Endothelial cell of umbilical vein (primary cell): Measurements from ENCODE around the gene TGM1. TPM values are rescaled to one million over a fixed set of nuclear protein-coding genes. Genes with fewer than 3 reads are reported as not detected.

ENCODE experiments used
- BruUV-seq: library from RNA; stranded (reverse); fragments of 400-500 nt; replicated peaks from 2 replicates; lab custom pipeline; 2021; lab: Mats Ljungman, UMichigan
- CTCF ChIA-PET: fragments of 300-600, 350-600 bp; sonication (Branson Sonifier 250); formaldehyde crosslinking; loops from one replicate; lab custom pipeline; 2021; ENCODE audit warnings: antibody characterized with exemption, inconsistent platforms; lab: Charles Lee
- POLR2A ChIA-PET: fragments of 300-600, 350-600 bp; sonication (Branson Sonifier 250); formaldehyde crosslinking; loops from one replicate; lab custom pipeline; 2021; ENCODE audit warnings: antibody characterized with exemption, inconsistent platforms; lab: Charles Lee
- DNase-seq: peaks from one replicate; pipeline ENCODE4 v3.0.0-alpha.2; 2011; ENCODE audit warnings: low read depth, low spot score
- FAIRE-seq: peaks from 2 replicates; lab custom pipeline; 2011; peaks lifted over from hg19 to GRCh38; lab: Jason Lieb, UNC
- H2AFZ ChIP-seq: 2 replicates; pipeline ENCODE4 v1.6.0; 2012; ENCODE audit warnings: low read depth, low read length, control low read depth, inconsistent platforms
- H3K27ac ChIP-seq: 2 replicates; pipeline ENCODE4 v1.5.1; 2011; ENCODE audit warnings: low read depth, mild to moderate bottlenecking, control low read depth, low read length, moderate library complexity; ENCODE audit not compliant: insufficient read depth
- H3K27me3 ChIP-seq, 2 experiments: 2 replicates each; pipeline versions ENCODE4 v1.6.0 to v1.6.1; 2011; ENCODE audit warnings: low read length in 2 of 2, mixed read lengths in 1 of 2; ENCODE audit not compliant: control insufficient read depth in 2 of 2, insufficient read depth in 2 of 2
- H3K36me3 ChIP-seq, 2 experiments: 2 replicates in 1 of 2; 3 replicates in 1 of 2; pipeline ENCODE4 v1.5.1; 2011; ENCODE audit warnings: low read length in 2 of 2, mild to moderate bottlenecking in 1 of 2, moderate library complexity in 1 of 2; ENCODE audit not compliant: control insufficient read depth in 2 of 2, insufficient read depth in 2 of 2; ENCODE audit errors: extremely low read depth in 1 of 2
- H3K4me1 ChIP-seq: 3 replicates; pipeline ENCODE4 v1.5.1; 2011; ENCODE audit warnings: mild to moderate bottlenecking, low read length; ENCODE audit not compliant: control insufficient read depth, insufficient read depth; ENCODE audit errors: extremely low read depth
- H3K4me2 ChIP-seq: 2 replicates; pipeline ENCODE4 v1.6.1; 2011; ENCODE audit warnings: low read length, control low read depth, mixed read lengths; ENCODE audit not compliant: insufficient read depth
- H3K4me3 ChIP-seq, 3 experiments: fragments of 200-600 bp in 1 of 3; sonication (generic), shearing (Covaris generic) in 1 of 3; replicated peaks in 1 of 3; 2 replicates each; pipeline ENCODE4 v1.5.1; 2011 to 2016; ENCODE audit warnings: control low read depth in 3 of 3, low read length in 3 of 3, mild to moderate bottlenecking in 2 of 3, inconsistent platforms in 1 of 3, low read depth in 1 of 3, moderate library complexity in 1 of 3; ENCODE audit not compliant: insufficient read depth in 1 of 3
- H3K79me2 ChIP-seq: 2 replicates; pipeline ENCODE4 v1.6.0; 2012; ENCODE audit warnings: low read length, inconsistent platforms; ENCODE audit not compliant: control insufficient read depth, insufficient read depth
- H3K9ac ChIP-seq: replicated peaks from 2 replicates; pipeline ENCODE3; 2011; ENCODE audit warnings: low read length, control low read depth; ENCODE audit not compliant: insufficient read depth; ENCODE audit errors: extremely low read depth
- H3K9me1 ChIP-seq: replicated peaks from 3 replicates; pipeline ENCODE4 v1.6.0; 2011; ENCODE audit warnings: mild to moderate bottlenecking, low read length; ENCODE audit not compliant: control insufficient read depth, insufficient read depth; ENCODE audit errors: extremely low read depth
- H3K9me3 ChIP-seq: replicated peaks from 2 replicates; pipeline ENCODE4 v1.5.1; 2012; ENCODE audit warnings: low read length, inconsistent platforms; ENCODE audit not compliant: control insufficient read depth, insufficient read depth
- H4K20me1 ChIP-seq: replicated peaks from 2 replicates; pipeline ENCODE3; 2011; ENCODE audit warnings: mild to moderate bottlenecking, low read length; ENCODE audit not compliant: control insufficient read depth, insufficient read depth; ENCODE audit errors: extremely low read depth
- CTCF ChIP-seq, 2 donors: IDR thresholded peaks; 1 replicate in 1 of 2; 2 replicates in 1 of 2; pipeline ENCODE4 v1.5.1; 2011; ENCODE audit warnings: low read length in 2 of 2, mild to moderate bottlenecking in 2 of 2, moderate library complexity in 2 of 2, control low read depth in 1 of 2, inconsistent platforms in 1 of 2, low read depth in 1 of 2; ENCODE audit not compliant: insufficient read depth in 1 of 2; ENCODE audit errors: extremely low read depth in 1 of 2
- EZH2 ChIP-seq: IDR thresholded peaks from 2 replicates; pipeline ENCODE4 v1.6.1; 2012; ENCODE audit warnings: borderline replicate concordance, low read depth, mild to moderate bottlenecking, moderate library complexity, low read length, inconsistent platforms; ENCODE audit not compliant: severe bottlenecking
- FOS ChIP-seq: IDR thresholded peaks from 2 replicates; pipeline ENCODE4 v1.6.1; 2011; ENCODE audit warnings: mild to moderate bottlenecking, low read length, moderate library complexity, borderline replicate concordance; ENCODE audit not compliant: insufficient read depth
- GATA2 ChIP-seq: IDR thresholded peaks from 2 replicates; pipeline ENCODE4 v1.7.0; 2011; ENCODE audit warnings: low read depth, mild to moderate bottlenecking, moderate library complexity, mixed read lengths, low read length; ENCODE audit not compliant: insufficient read length, insufficient read depth
- JUN ChIP-seq: IDR thresholded peaks from 2 replicates; pipeline ENCODE4 v1.6.1; 2011; ENCODE audit warnings: borderline replicate concordance, low read depth; ENCODE audit not compliant: insufficient read length, insufficient read depth
- MAX ChIP-seq: IDR thresholded peaks from 2 replicates; pipeline ENCODE4 v1.6.1; 2011; ENCODE audit not compliant: insufficient read depth, insufficient read length
- MYC ChIP-seq: IDR thresholded peaks from one replicate; pipeline ENCODE4 v1.6.1; 2011; ENCODE audit warnings: mild to moderate bottlenecking, low read depth, low read length
- POLR2A ChIP-seq: IDR thresholded peaks from 2 replicates; pipeline ENCODE4 v1.6.1; 2012; ENCODE audit warnings: low read depth, mild to moderate bottlenecking, control low read depth, low read length
- POLR2AphosphoS5 ChIP-seq: IDR thresholded peaks from 2 replicates; pipeline ENCODE4 v1.6.1; 2012; ENCODE audit warnings: low read depth, mild to moderate bottlenecking, control low read depth, low read length, moderate library complexity; ENCODE audit not compliant: insufficient read depth
- dilution Hi-C: fragments of 300-500 bp; cut with MboI; formaldehyde crosslinking; loops from one replicate; pipeline ENCODE4 v1.15.0; 2019; ENCODE audit warnings: low sequenced_read_pairs; ENCODE audit not compliant: extremely low pct_ligation_motif_present
- intact Hi-C: fragments of 100-400 bp; cut with micrococcal nuclease; formaldehyde crosslinking; loops from one replicate; pipeline ENCODE4 v1.10.0; 2022
- polyA plus RNA-seq, 4 experiments: library from polyadenylated mRNA; depleted of rRNA in 3 of 4; stranded (reverse) in 3 of 4; unstranded in 1 of 4; fragments of >200 nt; gene quantifications; 2 replicates each; pipeline versions ENCODE4 v1.2.1 to v1.2.3, GENCODE V29; 2011 to 2012; ENCODE audit warnings: missing spikeins in 1 of 4
- total RNA-seq: library from RNA; stranded (reverse); gene quantifications from 2 replicates; pipeline ENCODE4 v1.2.3, GENCODE V29; 2021

Gene TGM1
- total and polyA plus RNA-seq, 2 donors (not counting 3 experiments of a cell fraction or from before 2014, with no cell fraction given): 1.0 to 3.4 TPM

GRCh38 chr14:24253936-24254335, 9.0 kb downstream of the TGM1 start:
- Histone ChIP-seq H3K4me1 (no peaks in the 10 kb centered on the region), H3K9me3 (no peaks in the 10 kb centered on the region), H2AFZ (no peak overlapping the region), H4K20me1 (no peaks in the 10 kb centered on the region), H3K36me3 (peaks cover 0 to 3% of the 10 kb centered on the region in 2 experiments), H3K27ac (no peak overlapping the region), H3K79me2 (no peaks in the 10 kb centered on the region), H3K27me3 (no peaks in the 10 kb centered on the region), H3K9ac (no peak overlapping the region), H3K4me3 (no peak overlapping the region), H3K9me1 (no peaks in the 10 kb centered on the region), H3K4me2 (no peak overlapping the region)
- FAIRE-seq (no peak), DNase-seq (no peak)
- dilution Hi-C loops: no loop called here
- TF ChIP-seq POLR2A (no peak), FOS (no peak), POLR2AphosphoS5 (no peak), CTCF (IDR thresholded peaks at IDR 0.05; ENCODE audit: extremely low read depth in 1 of 2, insufficient read depth in 1 of 2, low read depth in 1 of 2, low read length in 2 of 2) (no peak), EZH2 (no peak), MAX (no peak), JUN (no peak), MYC (no peak), GATA2 (no peak)
- intact Hi-C loops: no loop called here
- ChIA-PET POLR2A (interaction anchor here (1.0 kb wide), 1 partner anchor 13 kb away, joined by 3 read pairs; no protein-coding TSS in a partner anchor), CTCF (no interaction called here)
- BruUV-seq: no TSS peak
